GM20000 (cell line): ENCODE measurements around the gene KIF23.
"Not testable (repeated sequence)": the region's sequence is repeated elsewhere in the genome, so short reads cannot be mapped to it uniquely, and the experiment has no call there.

ENCODE experiments used
- DNase-seq: peaks from one replicate; pipeline ENCODE4 v3.0.0; 2012; ENCODE audit warnings: low spot score
- TF ChIP-seq, protein P1 (sequence below): IDR thresholded peaks from 2 replicates; pipeline ENCODE4 v1.5.1; 2012; ENCODE audit warnings: mild to moderate bottlenecking, control low read depth; ENCODE audit errors: extremely low read depth, missing control alignments

Gene KIF23

DNA sequence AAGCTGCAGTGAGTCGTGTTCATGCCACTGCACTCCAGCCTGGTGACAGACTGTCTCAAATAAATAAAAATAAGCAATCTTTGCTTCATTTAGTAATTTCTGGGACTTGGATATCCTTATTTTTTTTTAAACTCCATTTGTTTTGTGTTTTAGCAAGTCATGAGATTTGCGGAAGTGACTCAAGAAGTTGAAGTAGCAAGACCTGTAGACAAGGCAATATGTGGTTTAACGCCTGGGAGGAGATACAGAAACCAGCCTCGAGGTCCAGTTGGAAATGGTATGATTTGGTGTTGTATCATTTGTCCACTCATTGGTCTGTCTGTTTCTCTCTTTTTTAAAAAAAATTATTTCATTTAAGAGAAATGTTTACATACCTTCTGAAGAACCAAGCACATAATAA lies 21.8 kb downstream of the KIF23 start:
- TF ChIP-seq, protein P1, sequence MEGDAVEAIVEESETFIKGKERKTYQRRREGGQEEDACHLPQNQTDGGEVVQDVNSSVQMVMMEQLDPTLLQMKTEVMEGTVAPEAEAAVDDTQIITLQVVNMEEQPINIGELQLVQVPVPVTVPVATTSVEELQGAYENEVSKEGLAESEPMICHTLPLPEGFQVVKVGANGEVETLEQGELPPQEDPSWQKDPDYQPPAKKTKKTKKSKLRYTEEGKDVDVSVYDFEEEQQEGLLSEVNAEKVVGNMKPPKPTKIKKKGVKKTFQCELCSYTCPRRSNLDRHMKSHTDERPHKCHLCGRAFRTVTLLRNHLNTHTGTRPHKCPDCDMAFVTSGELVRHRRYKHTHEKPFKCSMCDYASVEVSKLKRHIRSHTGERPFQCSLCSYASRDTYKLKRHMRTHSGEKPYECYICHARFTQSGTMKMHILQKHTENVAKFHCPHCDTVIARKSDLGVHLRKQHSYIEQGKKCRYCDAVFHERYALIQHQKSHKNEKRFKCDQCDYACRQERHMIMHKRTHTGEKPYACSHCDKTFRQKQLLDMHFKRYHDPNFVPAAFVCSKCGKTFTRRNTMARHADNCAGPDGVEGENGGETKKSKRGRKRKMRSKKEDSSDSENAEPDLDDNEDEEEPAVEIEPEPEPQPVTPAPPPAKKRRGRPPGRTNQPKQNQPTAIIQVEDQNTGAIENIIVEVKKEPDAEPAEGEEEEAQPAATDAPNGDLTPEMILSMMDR = no peak
- DNase-seq = no peak

GRCh38 chr15:69436951-69437350 lies 22.8 kb downstream of the KIF23 start:
- TF ChIP-seq, protein P1 = no peak
- no peak for DNase-seq

DNA sequence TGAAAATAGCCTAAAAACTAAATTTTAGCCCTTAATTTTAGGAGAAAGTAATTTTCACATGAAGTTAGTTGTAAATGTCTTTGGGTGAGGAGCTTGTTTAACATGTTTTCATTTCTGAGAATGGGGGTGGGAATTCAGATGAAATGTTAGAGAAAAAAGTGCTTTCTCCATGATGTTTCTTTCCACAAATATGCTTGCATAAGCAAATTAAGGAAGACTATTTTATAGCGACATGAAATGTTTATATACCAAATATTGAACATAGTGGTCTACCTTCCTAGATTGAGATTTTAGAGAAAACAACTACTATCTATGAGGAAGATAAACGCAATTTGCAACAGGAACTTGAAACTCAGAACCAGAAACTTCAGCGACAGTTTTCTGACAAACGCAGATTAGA lies 25.5 kb downstream of the KIF23 start:
- no peak for DNase-seq
- TF ChIP-seq, protein P1 = no peak

- peak; percentile 38 for DNase-seq
- TF ChIP-seq, protein P1 = no peak
These were observed 29.0 kb downstream of the KIF23 start for GRCh38 chr15:69443032-69443611.

DNA sequence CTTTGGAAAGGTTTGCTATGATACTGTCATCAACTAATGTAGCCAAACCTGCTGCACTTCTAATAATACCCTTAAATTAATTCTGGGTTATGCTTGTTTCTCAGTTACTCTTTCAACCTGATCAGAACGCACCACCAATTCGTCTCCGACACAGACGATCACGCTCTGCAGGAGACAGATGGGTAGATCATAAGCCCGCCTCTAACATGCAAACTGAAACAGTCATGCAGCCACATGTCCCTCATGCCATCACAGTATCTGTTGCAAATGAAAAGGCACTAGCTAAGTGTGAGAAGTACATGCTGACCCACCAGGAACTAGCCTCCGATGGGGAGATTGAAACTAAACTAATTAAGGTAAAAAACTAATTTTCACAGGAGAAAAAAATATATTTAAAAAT lies 30.5 kb downstream of the KIF23 start:
- no peak for DNase-seq
- TF ChIP-seq, protein P1 = no peak

DNA sequence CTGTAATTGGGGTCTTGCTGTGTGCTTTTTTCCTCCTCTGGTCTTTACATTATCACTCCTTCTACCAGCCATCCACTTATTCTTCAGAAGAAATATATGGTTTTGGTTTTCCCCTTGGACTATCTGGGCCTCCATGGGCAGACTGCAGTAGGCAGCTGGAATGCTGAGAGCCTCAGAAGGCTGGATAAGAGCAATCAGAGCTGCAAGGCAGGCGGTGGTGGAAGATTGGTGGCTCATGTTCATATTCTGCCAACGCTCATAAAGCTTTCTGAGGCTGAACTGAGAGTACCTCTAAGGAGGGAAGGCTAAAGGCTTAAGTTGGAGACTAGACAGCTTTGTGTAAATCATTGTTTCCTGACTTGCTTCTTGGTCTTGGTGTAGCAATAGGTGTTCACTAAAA lies 32.8 kb downstream of the KIF23 start:
- TF ChIP-seq, protein P1 = no peak
- no peak for DNase-seq

GRCh38 chr15:69450221-69450620 lies 36.1 kb downstream of the KIF23 start:
- DNase-seq = not testable (repeated sequence)

DNA sequence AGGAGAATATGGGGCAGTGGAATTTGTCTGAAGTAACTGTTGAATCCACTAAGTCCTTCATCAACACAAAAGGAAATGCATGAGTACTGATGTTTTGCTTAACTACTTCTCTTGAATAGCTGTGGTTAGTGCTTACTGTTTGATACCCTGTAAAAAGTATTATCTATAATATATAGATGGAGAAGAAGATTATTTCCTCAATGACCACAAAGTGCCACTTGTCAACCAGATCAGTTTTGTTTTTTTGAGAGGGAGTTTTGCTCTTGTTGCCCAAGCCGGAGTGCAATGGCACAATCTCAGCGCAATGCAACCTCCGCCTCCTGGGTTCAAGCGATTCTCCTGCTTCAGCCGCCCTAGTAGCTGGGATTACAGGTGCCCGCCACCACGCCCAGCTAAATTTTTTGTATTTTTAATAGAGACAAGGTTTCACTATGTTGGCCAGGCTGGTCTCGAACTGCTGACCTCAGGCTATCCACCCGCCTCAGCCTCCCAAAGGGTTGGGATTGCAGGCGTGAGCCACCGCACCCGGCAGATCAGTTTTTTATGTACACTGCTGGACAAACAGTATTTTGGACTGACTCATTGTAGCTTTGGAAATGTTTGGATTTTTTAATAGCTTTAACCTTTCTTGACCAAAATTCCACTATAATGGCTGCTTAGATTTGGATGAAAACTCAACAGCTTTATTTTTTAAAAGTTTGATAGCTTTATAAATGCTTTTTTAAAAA lies 37.0 kb downstream of the KIF23 start:
- TF ChIP-seq, protein P1 = no peak

More for the DNA sequence above, 37.0 kb downstream of the KIF23 start:
- DNase-seq = no peak
